Common myeloid progenitor, CD34-positive (primary cell): ENCODE results near the gene ERICH6B.

Experiments
- CTCF ChIA-PET: fragments of 350-600 bp; sonication (Branson Sonifier 250); formaldehyde crosslinking; loops from one replicate; lab custom pipeline; 2021; ENCODE audit warnings: antibody characterized with exemption; lab: Charles Lee
- POLR2A ChIA-PET: fragments of 350-600 bp; sonication (Branson Sonifier 250); formaldehyde crosslinking; loops from one replicate; lab custom pipeline; 2021; ENCODE audit warnings: antibody characterized with exemption; lab: Charles Lee
- DNase-seq, 3 donors: peaks; one replicate each; pipeline versions ENCODE4 v3.0.0 to v3.0.0-alpha.2; 2013
- H3K27ac ChIP-seq, 2 experiments: 1 replicate in 1 of 2; 2 replicates in 1 of 2; pipeline ENCODE4 v1.7.0; 2013; ENCODE audit warnings: inconsistent platforms in 2 of 2, low read length in 2 of 2, mild to moderate bottlenecking in 2 of 2, low read depth in 1 of 2, moderate library complexity in 1 of 2; ENCODE audit not compliant: severe bottlenecking in 2 of 2, insufficient read depth in 1 of 2, poor library complexity in 1 of 2
- H3K27me3 ChIP-seq, 5 experiments: replicated peaks in 2 of 5; 1 replicate in 3 of 5; 2 replicates in 2 of 5; pipeline versions ENCODE4 v1.6.1 to v1.7.0; 2013; ENCODE audit warnings: low read length in 4 of 5, mild to moderate bottlenecking in 2 of 5, moderate library complexity in 2 of 5, inconsistent platforms in 1 of 5; ENCODE audit not compliant: insufficient read depth in 5 of 5, control insufficient read depth in 4 of 5
- H3K36me3 ChIP-seq, 4 experiments: 1 replicate in 2 of 4; 2 replicates in 2 of 4; pipeline versions ENCODE4 v1.6.1 to v1.7.0; 2013; ENCODE audit warnings: low read length in 3 of 4, control low read depth in 1 of 4, mild to moderate bottlenecking in 1 of 4; ENCODE audit not compliant: control insufficient read depth in 4 of 4, insufficient read depth in 4 of 4
- H3K4me1 ChIP-seq, 4 experiments: 1 replicate in 3 of 4; 2 replicates in 1 of 4; pipeline versions ENCODE4 v1.6.1 to v1.7.1; 2013; ENCODE audit warnings: low read length in 3 of 4, mild to moderate bottlenecking in 3 of 4, control low read depth in 1 of 4, inconsistent platforms in 1 of 4, moderate library complexity in 1 of 4; ENCODE audit not compliant: control insufficient read depth in 4 of 4, insufficient read depth in 4 of 4; ENCODE audit errors: control extremely low read depth in 1 of 4
- H3K4me3 ChIP-seq, 7 experiments: 1 replicate in 4 of 7; 2 replicates in 3 of 7; pipeline versions ENCODE4 v1.5.1 to v1.7.0; 2013; ENCODE audit warnings: mild to moderate bottlenecking in 7 of 7, low read length in 6 of 7, moderate library complexity in 6 of 7, inconsistent platforms in 2 of 7, low read depth in 2 of 7, control low read depth in 1 of 7; ENCODE audit not compliant: insufficient read depth in 4 of 7, control insufficient read depth in 1 of 7; ENCODE audit errors: extremely low read depth in 1 of 7
- H3K9me3 ChIP-seq, 5 experiments: 1 replicate in 4 of 5; 2 replicates in 1 of 5; pipeline versions ENCODE4 v1.6.1 to v1.7.1; 2013; ENCODE audit warnings: low read length in 4 of 5, mild to moderate bottlenecking in 2 of 5, inconsistent platforms in 1 of 5, low read depth in 1 of 5, moderate library complexity in 1 of 5; ENCODE audit not compliant: control insufficient read depth in 4 of 5, insufficient read depth in 2 of 5; ENCODE audit errors: control extremely low read depth in 1 of 5
- WGBS: methylation state at CpG from one replicate; pipeline ENCODE4 v1.1.5; 2013; ENCODE audit not compliant: insufficient coverage; 5-methylcytosine and 5-hydroxymethylcytosine counted together

Gene ERICH6B

DNA sequence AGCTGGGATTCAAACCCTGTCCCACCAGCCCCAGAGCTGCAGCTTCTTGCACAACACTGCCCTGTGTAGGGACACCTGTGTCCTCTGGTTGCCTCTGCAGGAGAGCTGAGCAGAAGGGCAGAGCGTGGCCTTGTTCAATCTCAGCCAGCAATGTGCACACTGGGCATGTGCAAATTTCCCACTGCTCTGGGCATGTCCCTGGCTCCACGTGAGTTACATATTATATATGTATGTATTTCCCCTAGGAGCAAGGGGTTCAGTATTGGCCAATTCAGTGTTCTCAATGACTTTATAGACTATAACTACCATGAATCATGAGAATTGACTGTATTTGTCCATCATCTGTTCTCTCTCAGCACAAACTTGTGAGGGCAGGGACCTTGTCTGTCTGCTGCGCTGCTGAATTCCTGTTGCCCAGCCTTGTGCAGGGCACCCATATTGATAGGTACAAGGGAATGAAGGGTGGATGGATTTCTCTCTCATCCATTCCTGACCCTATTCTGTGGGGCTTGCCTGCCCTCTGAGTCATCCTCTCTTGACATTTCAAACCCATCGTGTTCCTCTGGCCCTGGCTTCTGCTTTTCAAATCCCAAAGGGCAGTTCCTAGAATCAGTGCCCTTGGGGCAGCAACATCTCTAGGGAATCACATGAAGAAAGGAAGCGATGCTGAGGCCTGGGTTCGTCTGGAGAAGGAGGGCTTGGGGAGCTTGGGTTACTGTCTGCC is 69.7 kb downstream of the ERICH6B start:
- ChIA-PET POLR2A (no interaction called here), CTCF (interaction anchor here (0.9 kb wide), 1 partner anchor 22 kb away, joined by 3 read pairs; no protein-coding TSS in a partner anchor)
- 100% methylated on average over 3 of the region's 6 CpGs for WGBS
- Histone ChIP-seq H3K9me3 (no peaks in the 10 kb centered on the region), H3K27ac (no peak overlapping the region), H3K36me3 (no peaks in the 10 kb centered on the region), H3K27me3 (peaks cover 0 to 3% (median 0%) of the 10 kb centered on the region in 5 experiments), H3K4me3 (no peak overlapping the region), H3K4me1 (no peaks in the 10 kb centered on the region)
- no peak for DNase-seq

DNA sequence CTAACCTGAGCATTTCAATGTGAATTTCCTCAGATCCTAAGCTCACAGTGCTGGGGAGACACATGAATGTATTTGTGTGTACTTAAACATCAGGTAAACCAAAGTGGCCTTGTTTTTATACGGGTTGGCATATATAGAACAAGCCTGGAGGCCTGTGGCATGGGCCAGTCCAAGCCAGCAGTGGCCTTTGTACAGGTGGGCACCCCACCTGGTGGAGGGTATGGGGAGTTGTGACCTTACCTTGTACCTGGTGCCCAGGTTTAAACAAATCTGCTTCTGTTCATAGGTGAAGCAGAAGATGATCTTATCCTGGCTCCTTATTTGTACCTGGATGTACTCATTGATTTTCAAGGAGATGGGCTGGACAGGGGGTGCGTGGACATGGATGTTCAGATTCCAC is 71.0 kb downstream of the ERICH6B start:
- Histone ChIP-seq H3K27me3 (no peaks in the 10 kb centered on the region), H3K4me1 (no peaks in the 10 kb centered on the region), H3K9me3 (no peaks in the 10 kb centered on the region), H3K4me3 (no peak overlapping the region), H3K27ac (no peak overlapping the region), H3K36me3 (no peaks in the 10 kb centered on the region)
- CTCF ChIA-PET = no interaction called here
- WGBS = 100% methylated on average over 2 of the region's 2 CpGs
- no peak for DNase-seq
- POLR2A ChIA-PET = no interaction called here

DNA sequence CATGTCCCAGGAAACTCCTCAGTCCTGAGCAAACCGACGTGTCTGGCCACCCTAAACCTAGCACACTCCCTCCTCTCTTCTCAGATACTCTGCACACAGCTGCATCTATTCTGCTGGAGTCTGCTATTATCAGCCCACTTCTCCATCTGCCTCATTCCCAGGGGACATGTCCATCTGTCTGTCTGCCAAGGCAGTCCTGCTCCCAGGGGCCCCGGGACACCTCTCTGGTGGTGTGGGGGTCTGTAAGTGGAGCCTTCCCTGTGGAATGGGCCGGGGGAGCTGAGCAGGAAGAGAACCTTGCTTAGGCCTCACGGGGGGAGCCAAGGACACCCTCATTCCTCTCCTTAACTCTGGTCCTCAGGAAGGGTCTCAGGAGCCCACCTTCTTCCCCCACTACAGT is 72.7 kb downstream of the ERICH6B start:
- DNase-seq = no peak
- Histone ChIP-seq H3K27ac (no peak overlapping the region), H3K27me3 (no peaks in the 10 kb centered on the region), H3K4me3 (no peak overlapping the region), H3K9me3 (no peaks in the 10 kb centered on the region), H3K36me3 (peaks cover 0 to 2% (median 0%) of the 10 kb centered on the region in 4 experiments), H3K4me1 (no peaks in the 10 kb centered on the region)
- ChIA-PET CTCF (no interaction called here), POLR2A (no interaction called here)
- WGBS = 95% methylated on average over 5 of the region's 5 CpGs

- WGBS = 90% methylated on average over 7 of the region's 8 CpGs
- no peak overlapping the region for H3K4me3 ChIP-seq
- peaks cover 0 to 2% (median 0%) of the 10 kb centered on the region in 4 experiments for H3K36me3 ChIP-seq
- POLR2A ChIA-PET = no interaction called here
- H3K9me3 ChIP-seq = no peaks in the 10 kb centered on the region
- no peak for DNase-seq
- H3K4me1 ChIP-seq = no peaks in the 10 kb centered on the region
- CTCF ChIA-PET = no interaction called here
- no peak overlapping the region for H3K27ac ChIP-seq
- no peaks in the 10 kb centered on the region for H3K27me3 ChIP-seq
Observed at GRCh38 chr13:45542391-45542790, 73.1 kb downstream of the ERICH6B start.

DNA sequence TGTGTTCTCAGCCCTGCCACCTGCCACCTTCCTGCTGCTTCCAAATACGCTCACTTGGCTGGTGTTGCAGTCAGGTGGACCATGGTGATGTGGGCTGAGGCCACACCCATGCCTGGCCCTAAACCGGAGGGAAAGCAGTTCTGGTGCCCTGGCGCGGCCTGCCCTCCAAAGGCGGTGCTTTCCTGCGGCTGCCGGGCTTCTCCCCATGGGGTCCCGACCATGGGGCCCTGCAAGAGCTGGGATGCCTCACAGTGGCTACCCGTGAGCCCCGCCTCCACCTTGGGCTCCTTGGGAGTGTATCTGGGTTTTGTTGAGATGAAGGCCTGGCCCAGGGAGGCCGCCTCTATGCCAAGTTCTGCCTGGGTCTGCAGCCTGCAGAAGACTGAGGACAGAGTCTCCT is 73.7 kb downstream of the ERICH6B start:
- Histone ChIP-seq H3K9me3 (no peaks in the 10 kb centered on the region), H3K4me3 (no peak overlapping the region), H3K4me1 (no peaks in the 10 kb centered on the region), H3K36me3 (peaks cover 0 to 2% (median under 1%) of the 10 kb centered on the region in 4 experiments), H3K27ac (no peak overlapping the region), H3K27me3 (no peaks in the 10 kb centered on the region)
- no peak for DNase-seq
- ChIA-PET POLR2A (no interaction called here), CTCF (no interaction called here)
- WGBS = 97% methylated on average over 6 of the region's 11 CpGs

GRCh38 chr13:45540864-45541263 is 74.7 kb downstream of the ERICH6B start:
- H3K27me3 ChIP-seq = no peaks in the 10 kb centered on the region

DNA sequence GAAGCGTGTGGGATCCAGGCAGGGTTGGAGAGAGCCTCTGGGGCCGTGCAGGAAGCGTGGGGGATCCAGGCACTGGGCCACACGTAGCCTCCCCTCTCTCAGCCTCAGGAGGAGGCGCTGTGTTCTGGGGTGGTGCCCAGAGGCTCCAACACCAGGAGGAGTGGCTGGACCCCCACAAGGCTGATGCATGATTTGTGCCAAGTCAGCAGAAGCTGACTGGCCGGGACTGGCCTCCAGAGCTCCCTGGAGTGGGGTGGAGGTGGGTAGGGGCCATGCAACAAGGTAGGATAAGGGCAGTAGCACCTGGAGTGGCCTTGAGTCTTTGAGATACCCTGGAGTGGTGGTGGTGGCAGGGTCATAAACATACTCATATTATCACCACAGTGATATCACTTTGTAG is 75.3 kb downstream of the ERICH6B start:
- Histone ChIP-seq H3K9me3 (no peaks in the 10 kb centered on the region), H3K27ac (no peak overlapping the region), H3K4me1 (no peaks in the 10 kb centered on the region), H3K4me3 (no peak overlapping the region), H3K27me3 (no peaks in the 10 kb centered on the region), H3K36me3 (peaks cover 5 to 12% (median 10%) of the 10 kb centered on the region in 4 experiments)
- POLR2A ChIA-PET = no interaction called here
- CTCF ChIA-PET = no interaction called here
- no peak for DNase-seq
- 93% methylated on average over 5 of the region's 6 CpGs for WGBS

More at GRCh38 chr13:45540864-45541263, 74.7 kb downstream of the ERICH6B start:
- H3K9me3 ChIP-seq = no peaks in the 10 kb centered on the region
- no peak overlapping the region for H3K4me3 ChIP-seq
- DNase-seq = no peak
- H3K36me3 ChIP-seq = peaks cover 0 to 5% (median 3%) of the 10 kb centered on the region in 4 experiments
- CTCF ChIA-PET = no interaction called here
- H3K27ac ChIP-seq = no peak overlapping the region
- POLR2A ChIA-PET = no interaction called here
- over 99% methylated on average over 8 of the region's 10 CpGs for WGBS
- no peaks in the 10 kb centered on the region for H3K4me1 ChIP-seq
